Measurements from ENCODE around the gene PGAP3.

DNA sequence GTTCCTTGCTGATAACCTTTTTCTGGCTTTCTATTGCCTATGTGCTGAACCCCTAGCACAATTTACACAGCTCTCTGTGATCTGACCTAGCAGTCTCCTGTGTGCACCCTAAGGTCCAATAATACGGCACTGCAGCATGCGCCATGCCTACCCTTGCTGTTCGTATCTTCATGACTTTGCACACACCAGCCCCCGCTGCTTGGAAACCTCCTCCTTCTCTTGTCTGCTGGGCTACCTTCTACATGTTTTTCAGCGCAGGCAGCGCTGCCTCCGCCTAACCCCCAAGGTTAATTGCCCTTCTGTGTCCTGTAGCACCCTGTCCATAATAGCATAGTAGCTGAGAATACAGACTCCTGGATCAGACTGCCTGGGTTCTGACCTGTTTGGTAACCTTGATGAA is 49.5 kb downstream of the PGAP3 start:
- no peak for TF ChIP-seq POLR2A (IDR thresholded peaks at IDR 0.05; ENCODE audit: low read length)
- no peak for TF ChIP-seq GATA1 (IDR thresholded peaks at IDR 0.05; ENCODE audit: low read depth, low read length)
